ENCODE data around the gene GPR39.

GPR39 gene

GRCh38 chr2:132420816-132421805 lies 4.5 kb downstream of the GPR39 start:
- H3K36me3 Mint-ChIP-seq (ENCODE audit: low read depth): no peaks in the 10 kb centered on the region
- H3K4me1 Mint-ChIP-seq (ENCODE audit: low read depth): no peaks in the 10 kb centered on the region
- peaks cover 17% of the 10 kb centered on the region for H3K27me3 Mint-ChIP-seq
- no peak for DNase-seq
- no peaks in the 10 kb centered on the region for H3K9me3 Mint-ChIP-seq
- no peak overlapping the region for H3K27ac Mint-ChIP-seq
- no peak overlapping the region for H3K4me3 Mint-ChIP-seq

GRCh38 chr2:132422736-132423135 lies 6.1 kb downstream of the GPR39 start:
- Mint-ChIP-seq H3K36me3 (ENCODE audit: low read depth) (no peaks in the 10 kb centered on the region), H3K4me1 (ENCODE audit: low read depth) (no peaks in the 10 kb centered on the region), H3K27me3 (peaks cover 3% of the 10 kb centered on the region), H3K27ac (no peak overlapping the region), H3K9me3 (no peaks in the 10 kb centered on the region), H3K4me3 (no peak overlapping the region)
- DNase-seq: no peak

DNA sequence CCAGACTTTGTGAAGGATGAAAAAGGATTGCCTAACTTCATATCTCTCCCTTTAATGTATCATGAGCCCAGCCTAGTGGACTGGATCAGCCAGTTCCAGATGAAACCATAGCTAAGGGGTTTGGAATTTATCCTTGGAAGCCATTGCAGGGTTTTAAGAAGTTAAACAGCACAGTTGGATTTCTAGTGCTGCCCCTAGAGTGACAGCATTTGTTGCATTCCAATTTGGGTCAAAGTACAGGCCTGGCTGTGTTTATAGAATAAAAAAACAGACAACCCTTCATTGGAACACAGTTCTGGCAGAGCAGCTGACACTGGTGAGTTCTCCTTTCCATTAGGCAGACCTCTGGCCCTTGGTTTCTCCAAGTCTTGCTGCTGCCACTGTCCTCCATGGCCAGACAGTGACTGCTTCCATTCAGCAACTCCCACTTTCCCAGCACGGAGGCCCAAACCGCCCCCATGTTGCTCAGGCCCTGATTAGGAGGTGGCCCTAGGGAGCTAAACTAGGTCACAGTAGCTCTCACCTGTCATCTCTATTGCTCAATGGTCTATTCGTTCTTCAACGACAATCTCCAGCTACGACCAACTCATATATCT lies 8.0 kb downstream of the GPR39 start:
- no peak for DNase-seq
- no peaks in the 10 kb centered on the region for H3K27me3 Mint-ChIP-seq
- H3K4me1 Mint-ChIP-seq (ENCODE audit: low read depth): no peaks in the 10 kb centered on the region
- H3K9me3 Mint-ChIP-seq: peaks cover under 1% of the 10 kb centered on the region
- H3K27ac Mint-ChIP-seq: no peak overlapping the region
- H3K36me3 Mint-ChIP-seq (ENCODE audit: low read depth): no peaks in the 10 kb centered on the region
- no peak overlapping the region for H3K4me3 Mint-ChIP-seq

DNA sequence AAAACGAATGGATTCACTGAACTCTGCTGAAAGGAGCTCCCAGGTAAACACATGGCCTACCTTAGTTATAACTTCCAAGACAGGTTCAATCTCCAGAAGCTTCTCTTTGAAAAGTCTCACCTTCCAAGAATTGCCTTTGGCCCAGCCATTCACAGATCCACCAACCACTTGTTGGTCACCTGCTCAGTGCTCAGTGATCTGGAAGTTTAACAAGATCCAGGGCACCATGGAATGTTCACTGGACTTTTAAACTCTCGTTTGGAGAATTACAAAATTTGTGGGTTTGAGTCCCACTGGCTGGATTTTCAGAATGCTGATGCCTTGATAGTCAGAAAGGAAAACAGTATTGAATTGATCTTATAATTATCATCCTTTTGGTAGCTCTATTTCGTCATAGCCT lies 9.4 kb downstream of the GPR39 start:
- Mint-ChIP-seq H3K4me3 (no peak overlapping the region), H3K4me1 (ENCODE audit: low read depth) (no peaks in the 10 kb centered on the region), H3K9me3 (peaks cover 2% of the 10 kb centered on the region), H3K27me3 (no peaks in the 10 kb centered on the region), H3K27ac (no peak overlapping the region), H3K36me3 (ENCODE audit: low read depth) (no peaks in the 10 kb centered on the region)
- no peak for DNase-seq

GRCh38 chr2:132426656-132427055 lies 10.1 kb downstream of the GPR39 start:
- H3K4me3 Mint-ChIP-seq: no peak overlapping the region
- no peaks in the 10 kb centered on the region for H3K4me1 Mint-ChIP-seq (ENCODE audit: low read depth)
- H3K27ac Mint-ChIP-seq: no peak overlapping the region
- no peaks in the 10 kb centered on the region for H3K27me3 Mint-ChIP-seq
- no peaks in the 10 kb centered on the region for H3K36me3 Mint-ChIP-seq (ENCODE audit: low read depth)
- peaks cover 5% of the 10 kb centered on the region for H3K9me3 Mint-ChIP-seq
- no peak for DNase-seq

DNA sequence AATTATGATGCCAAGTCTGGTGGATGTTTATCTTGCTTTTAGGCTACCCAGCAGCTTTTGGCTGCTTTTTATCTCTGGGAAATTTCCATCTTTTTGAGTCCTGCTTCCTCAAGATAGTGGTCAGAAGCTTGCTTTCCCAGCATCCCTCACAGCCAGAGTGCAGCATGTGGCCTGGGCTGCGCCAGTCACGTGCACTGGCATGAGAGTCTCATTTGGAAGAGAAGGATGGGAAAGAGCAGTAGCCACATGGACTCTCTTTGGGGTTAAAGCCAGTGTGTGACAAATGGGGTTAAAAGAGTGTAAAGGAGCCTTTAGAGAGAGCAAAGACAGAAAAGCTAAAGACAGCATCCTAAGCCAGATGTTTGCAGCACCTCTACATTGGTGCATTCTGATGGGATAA lies 12.7 kb downstream of the GPR39 start:
- DNase-seq: no peak
- Mint-ChIP-seq H3K36me3 (ENCODE audit: low read depth) (no peaks in the 10 kb centered on the region), H3K4me1 (ENCODE audit: low read depth) (no peaks in the 10 kb centered on the region), H3K27ac (no peak overlapping the region), H3K4me3 (no peak overlapping the region), H3K9me3 (peaks cover 12% of the 10 kb centered on the region), H3K27me3 (no peaks in the 10 kb centered on the region)

DNA sequence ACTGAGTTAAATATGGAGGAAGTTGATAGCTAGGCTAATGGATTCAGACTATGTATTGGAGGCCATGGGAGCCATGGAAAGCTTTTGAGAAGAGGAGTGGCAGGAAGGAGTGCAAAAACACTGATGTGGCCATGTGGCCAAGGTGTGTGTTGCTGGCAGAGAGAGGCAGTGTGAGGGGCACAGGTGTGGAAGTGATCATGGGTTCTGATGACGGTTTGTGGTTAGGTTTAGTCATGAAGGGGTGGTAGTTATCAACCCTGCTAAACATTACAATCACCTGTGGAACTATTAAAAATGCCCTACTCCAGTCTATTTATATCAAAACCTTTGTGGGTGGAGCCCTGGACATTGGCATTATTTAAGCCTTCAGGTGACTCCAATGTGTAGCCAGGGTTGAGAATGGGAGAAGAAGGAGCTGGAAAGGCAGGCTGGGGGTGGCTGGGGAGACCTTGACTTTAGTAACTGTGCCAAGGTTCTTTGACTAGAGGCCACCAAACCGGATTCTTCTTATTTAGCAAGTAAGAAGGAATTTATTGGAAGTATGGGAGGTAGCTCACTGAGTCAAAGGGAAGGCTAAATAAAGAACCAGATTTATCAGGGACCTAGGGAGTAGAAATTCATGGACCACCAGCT lies 13.5 kb downstream of the GPR39 start:
- H3K4me1 Mint-ChIP-seq (ENCODE audit: low read depth): no peaks in the 10 kb centered on the region
- no peak for DNase-seq
- H3K4me3 Mint-ChIP-seq: no peak overlapping the region
- no peaks in the 10 kb centered on the region for H3K27me3 Mint-ChIP-seq
- peaks cover 12% of the 10 kb centered on the region for H3K9me3 Mint-ChIP-seq
- H3K36me3 Mint-ChIP-seq (ENCODE audit: low read depth): no peaks in the 10 kb centered on the region
- no peak overlapping the region for H3K27ac Mint-ChIP-seq

- Mint-ChIP-seq H3K4me3 (no peak overlapping the region), H3K27ac (no peak overlapping the region)
These were observed 14.3 kb downstream of the GPR39 start for GRCh38 chr2:132430895-132431294.

DNA sequence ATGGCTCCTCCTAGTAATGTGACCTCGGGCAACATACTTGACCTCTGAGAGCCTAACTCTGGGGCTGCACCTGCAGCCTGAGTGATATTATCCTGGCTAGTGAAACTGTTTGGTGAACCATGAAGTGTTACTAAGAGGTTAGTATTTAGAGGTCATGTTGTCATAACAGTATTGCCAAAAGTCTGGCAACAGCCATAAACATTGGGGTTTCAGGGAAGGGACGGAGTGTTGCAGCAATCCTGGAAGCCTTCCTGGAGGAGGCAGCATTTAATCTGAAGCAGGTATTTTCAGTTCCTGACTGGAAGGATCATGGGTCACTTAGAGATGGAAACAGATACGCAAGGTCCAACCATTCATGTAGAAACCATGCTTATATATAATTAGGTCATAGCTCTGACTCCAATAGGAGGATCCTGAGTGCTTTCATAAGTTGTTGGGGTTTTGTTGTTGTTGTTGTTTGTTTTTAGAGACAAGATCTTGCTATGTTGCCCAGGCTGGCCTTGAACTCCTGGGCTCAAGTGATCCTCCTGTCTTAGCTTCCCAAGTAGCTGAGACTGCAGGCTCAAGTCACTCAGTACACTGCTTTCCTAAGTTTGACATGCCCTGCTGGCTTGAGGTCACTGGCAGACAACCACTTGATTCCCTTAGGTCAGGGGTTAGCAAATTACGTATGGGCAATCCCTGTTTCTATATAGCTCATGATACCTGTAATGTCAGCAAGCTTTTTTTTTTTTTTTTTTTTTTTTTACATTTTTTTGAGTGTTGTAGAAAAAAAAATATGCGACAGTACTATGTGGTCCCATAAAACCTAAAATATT lies 21.5 kb downstream of the GPR39 start:
- Mint-ChIP-seq H3K4me3 (no peak overlapping the region), H3K27me3 (no peaks in the 10 kb centered on the region), H3K9me3 (peaks cover 3% of the 10 kb centered on the region), H3K36me3 (ENCODE audit: low read depth) (no peaks in the 10 kb centered on the region), H3K4me1 (ENCODE audit: low read depth) (peaks cover 3% of the 10 kb centered on the region), H3K27ac (no peak overlapping the region)
- no peak for DNase-seq

More at GRCh38 chr2:132430895-132431294, 14.3 kb downstream of the GPR39 start:
- H3K4me1 Mint-ChIP-seq (ENCODE audit: low read depth): no peaks in the 10 kb centered on the region
- peaks cover 12% of the 10 kb centered on the region for H3K9me3 Mint-ChIP-seq
- H3K27me3 Mint-ChIP-seq: no peaks in the 10 kb centered on the region
- no peaks in the 10 kb centered on the region for H3K36me3 Mint-ChIP-seq (ENCODE audit: low read depth)
- DNase-seq: no peak

DNA sequence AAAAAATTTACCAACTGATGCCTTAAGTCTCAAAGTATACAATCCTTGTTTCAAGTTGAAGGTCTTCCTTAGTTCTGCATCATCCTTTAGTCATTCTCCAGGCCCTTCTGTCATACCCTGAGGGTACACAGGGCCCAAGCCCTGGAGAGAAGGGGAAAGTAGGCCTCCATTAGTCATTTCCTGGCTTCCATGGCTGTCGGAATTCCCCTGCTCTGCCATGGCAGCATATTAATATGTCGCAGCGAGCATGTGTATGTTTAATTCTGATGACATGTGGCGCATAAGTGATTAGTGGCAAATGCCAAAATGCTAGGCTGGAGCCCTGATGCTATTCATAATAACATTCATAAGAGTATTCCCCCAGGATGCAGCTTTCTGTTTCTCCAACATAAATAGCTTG lies 22.1 kb downstream of the GPR39 start:
- Mint-ChIP-seq H3K36me3 (ENCODE audit: low read depth) (no peaks in the 10 kb centered on the region), H3K27me3 (no peaks in the 10 kb centered on the region), H3K27ac (no peak overlapping the region), H3K9me3 (no peaks in the 10 kb centered on the region), H3K4me3 (no peak overlapping the region), H3K4me1 (ENCODE audit: low read depth) (peaks cover 3% of the 10 kb centered on the region)
- DNase-seq: no peak

- Mint-ChIP-seq H3K36me3 (ENCODE audit: low read depth) (no peaks in the 10 kb centered on the region), H3K27ac (no peak overlapping the region), H3K4me1 (ENCODE audit: low read depth) (peaks cover 3% of the 10 kb centered on the region), H3K9me3 (no peaks in the 10 kb centered on the region), H3K27me3 (no peaks in the 10 kb centered on the region), H3K4me3 (no peak overlapping the region)
- no peak for DNase-seq
These were observed 23.2 kb downstream of the GPR39 start for GRCh38 chr2:132439703-132440398.

- H3K4me1 Mint-ChIP-seq (ENCODE audit: low read depth): peaks cover 3% of the 10 kb centered on the region
- no peak overlapping the region for H3K27ac Mint-ChIP-seq
- no peaks in the 10 kb centered on the region for H3K27me3 Mint-ChIP-seq
- no peak overlapping the region for H3K4me3 Mint-ChIP-seq
- H3K36me3 Mint-ChIP-seq (ENCODE audit: low read depth): no peaks in the 10 kb centered on the region
- DNase-seq: no peak
- no peaks in the 10 kb centered on the region for H3K9me3 Mint-ChIP-seq
These were observed 24.4 kb downstream of the GPR39 start for GRCh38 chr2:132441051-132441450.

DNA sequence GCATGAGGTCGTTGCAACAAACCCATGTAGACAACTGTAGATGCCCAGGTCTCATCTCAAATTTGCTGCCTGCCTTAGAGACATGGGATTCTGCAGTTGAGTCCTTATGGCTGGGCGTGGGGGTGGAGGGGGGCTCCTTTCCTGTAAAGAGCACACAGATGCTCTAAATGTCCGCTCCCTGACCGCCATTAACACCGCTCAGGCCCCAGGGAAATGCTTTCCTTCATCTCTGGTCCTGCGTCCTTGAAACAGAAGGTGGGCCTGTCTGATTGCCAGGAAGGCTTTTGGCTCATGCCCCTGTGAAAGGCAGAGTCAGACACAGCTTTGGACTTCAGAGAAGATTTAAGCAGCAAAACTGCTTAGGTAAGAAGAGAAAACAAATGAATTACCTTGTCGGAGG lies 25.7 kb downstream of the GPR39 start:
- H3K27ac Mint-ChIP-seq: no peak overlapping the region
- no peaks in the 10 kb centered on the region for H3K36me3 Mint-ChIP-seq (ENCODE audit: low read depth)
- H3K4me1 Mint-ChIP-seq (ENCODE audit: low read depth): peaks cover 3% of the 10 kb centered on the region
- no peak overlapping the region for H3K4me3 Mint-ChIP-seq
- no peaks in the 10 kb centered on the region for H3K9me3 Mint-ChIP-seq
- no peak for DNase-seq
- no peaks in the 10 kb centered on the region for H3K27me3 Mint-ChIP-seq

GRCh38 chr2:132443106-132443505 lies 26.5 kb downstream of the GPR39 start:
- Mint-ChIP-seq H3K9me3 (no peaks in the 10 kb centered on the region), H3K4me1 (ENCODE audit: low read depth) (peaks cover 3% of the 10 kb centered on the region), H3K4me3 (no peak overlapping the region), H3K36me3 (ENCODE audit: low read depth) (no peaks in the 10 kb centered on the region), H3K27ac (no peak overlapping the region), H3K27me3 (no peaks in the 10 kb centered on the region)
- no peak for DNase-seq
